Astrocyte (in vitro differentiated cells and primary cell): ENCODE data around the gene EFNB2. TPM values are rescaled to one million over a fixed set of nuclear protein-coding genes. Genes with fewer than 3 reads are reported as not detected.

ENCODE experiments used
- DNase-seq: peaks from one replicate; pipeline ENCODE4 v3.0.0-alpha.2; 2010; ENCODE audit warnings: low read depth
- FAIRE-seq: peaks from 2 replicates; lab custom pipeline; 2011; peaks lifted over from hg19 to GRCh38; lab: Jason Lieb, UNC
- H2AFZ ChIP-seq: 2 replicates; pipeline ENCODE4 v1.6.0; 2012; ENCODE audit warnings: low read depth, low read length, inconsistent platforms
- H3K27ac ChIP-seq: 2 replicates; pipeline ENCODE4 v1.5.1; 2011; ENCODE audit warnings: low read depth, low read length, inconsistent platforms
- H3K27me3 ChIP-seq: 2 replicates; pipeline ENCODE4 v1.6.0; 2011; ENCODE audit warnings: low read length, inconsistent platforms; ENCODE audit not compliant: insufficient read depth
- H3K36me3 ChIP-seq: 2 replicates; pipeline ENCODE4 v1.5.1; 2011; ENCODE audit warnings: low read length, inconsistent platforms; ENCODE audit not compliant: insufficient read depth
- H3K4me1 ChIP-seq: 2 replicates; pipeline ENCODE4 v1.5.1; 2011; ENCODE audit warnings: low read length, inconsistent platforms; ENCODE audit not compliant: insufficient read depth
- H3K4me2 ChIP-seq: 2 replicates; pipeline ENCODE4 v1.6.0; 2012; ENCODE audit warnings: low read length, inconsistent platforms
- H3K4me3 ChIP-seq: 2 replicates; pipeline ENCODE4 v1.5.1; 2011; ENCODE audit warnings: low read depth, mild to moderate bottlenecking, low read length, inconsistent platforms; ENCODE audit not compliant: insufficient read depth
- H3K79me2 ChIP-seq: 2 replicates; pipeline ENCODE4 v1.6.0; 2012; ENCODE audit warnings: mild to moderate bottlenecking, low read length, inconsistent platforms; ENCODE audit not compliant: insufficient read depth
- H3K9ac ChIP-seq: 2 replicates; pipeline ENCODE4 v1.6.0; 2012; ENCODE audit warnings: mild to moderate bottlenecking, low read length, inconsistent platforms
- H3K9me3 ChIP-seq: 2 replicates; pipeline ENCODE4 v1.5.1; 2012; ENCODE audit warnings: low read depth, mild to moderate bottlenecking, low read length, inconsistent platforms; ENCODE audit not compliant: insufficient read depth
- H4K20me1 ChIP-seq: 2 replicates; pipeline ENCODE4 v1.6.0; 2012; ENCODE audit warnings: low read length, inconsistent platforms; ENCODE audit not compliant: insufficient read depth
- H3K27ac Mint-ChIP-seq: one replicate; pipeline ENCODE4 v1.8.0; 2021; ENCODE audit warnings: mild to moderate bottlenecking, mixed read lengths; ENCODE audit not compliant: unreplicated experiment
- H3K27me3 Mint-ChIP-seq: one replicate; pipeline ENCODE4 v1.8.0; 2021; ENCODE audit warnings: low read depth, mixed read lengths; ENCODE audit not compliant: unreplicated experiment
- H3K36me3 Mint-ChIP-seq: one replicate; pipeline ENCODE4 v1.8.0; 2021; ENCODE audit warnings: low read depth, mixed read lengths; ENCODE audit not compliant: unreplicated experiment
- H3K4me1 Mint-ChIP-seq: one replicate; pipeline ENCODE4 v1.8.0; 2021; ENCODE audit warnings: low read depth, mixed read lengths; ENCODE audit not compliant: unreplicated experiment
- H3K4me3 Mint-ChIP-seq: one replicate; pipeline ENCODE4 v1.8.0; 2021; ENCODE audit warnings: mild to moderate bottlenecking, moderate library complexity, mixed read lengths; ENCODE audit not compliant: unreplicated experiment
- H3K9me3 Mint-ChIP-seq: one replicate; pipeline ENCODE4 v1.8.0; 2021; ENCODE audit warnings: mild to moderate bottlenecking, mixed read lengths; ENCODE audit not compliant: unreplicated experiment
- CTCF ChIP-seq: IDR thresholded peaks from 2 replicates; pipeline ENCODE4 v1.5.1; 2011; ENCODE audit warnings: low read depth, mild to moderate bottlenecking, inconsistent platforms, low read length, moderate library complexity; ENCODE audit not compliant: insufficient read depth
- EZH2 ChIP-seq: IDR thresholded peaks from 2 replicates; pipeline ENCODE4 v1.6.1; 2012; ENCODE audit warnings: mild to moderate bottlenecking, low read length, inconsistent platforms; ENCODE audit not compliant: insufficient read depth
- total RNA-seq: library from RNA; stranded (reverse); gene quantifications from 2 replicates; pipeline ENCODE4 v1.2.1, GENCODE V29; 2021

EFNB2 gene
- total RNA-seq, 1 donor from 2014 or later = 93.2 TPM

GRCh38 chr13:106484537-106485193 is 50.8 kb downstream of the EFNB2 start:
- no peak for DNase-seq
- Histone ChIP-seq H3K9me3 (no peaks in the 10 kb centered on the region), H4K20me1 (no peaks in the 10 kb centered on the region), H2AFZ (no peak overlapping the region), H3K27ac (no peak overlapping the region), H3K79me2 (no peaks in the 10 kb centered on the region), H3K27me3 (no peaks in the 10 kb centered on the region), H3K36me3 (no peaks in the 10 kb centered on the region), H3K4me3 (no peak overlapping the region), H3K4me1 (no peaks in the 10 kb centered on the region), H3K9ac (no peak overlapping the region), H3K4me2 (no peak overlapping the region)
- Mint-ChIP-seq H3K9me3 (no peaks in the 10 kb centered on the region), H3K27me3 (no peaks in the 10 kb centered on the region), H3K4me3 (no peak overlapping the region), H3K27ac (no peak overlapping the region), H3K4me1 (peaks cover 6% of the 10 kb centered on the region), H3K36me3 (peaks cover 2% of the 10 kb centered on the region)
- TF ChIP-seq CTCF = no peak
- no peak for FAIRE-seq

DNA sequence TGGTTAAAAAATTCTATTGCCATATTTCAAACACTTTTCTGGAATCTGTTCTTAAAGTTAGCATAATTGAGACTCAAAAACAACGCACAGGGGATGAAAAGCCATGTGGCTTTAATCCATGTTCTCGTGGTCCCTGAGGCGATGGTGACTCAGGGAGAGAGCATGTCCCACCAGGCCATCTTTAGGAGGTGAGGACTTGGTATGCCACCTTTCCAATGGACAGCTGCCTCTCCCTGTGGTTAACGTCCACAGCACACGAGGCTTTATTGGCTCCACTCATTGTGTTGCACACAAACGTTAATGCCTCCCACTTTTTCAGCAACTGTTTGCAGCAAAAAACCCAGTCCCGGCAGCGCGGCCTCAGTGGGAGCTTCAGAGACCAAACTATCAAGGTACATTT is 51.4 kb downstream of the EFNB2 start:
- H3K27me3 ChIP-seq = no peaks in the 10 kb centered on the region
- H4K20me1 ChIP-seq = no peaks in the 10 kb centered on the region
- no peak for FAIRE-seq
- no peak overlapping the region for H3K27ac ChIP-seq
- H3K4me1 ChIP-seq = no peaks in the 10 kb centered on the region
- TF ChIP-seq EZH2 (no peak), CTCF (no peak)
- H3K79me2 ChIP-seq = no peaks in the 10 kb centered on the region
- Mint-ChIP-seq H3K27me3 (no peaks in the 10 kb centered on the region), H3K4me3 (no peak overlapping the region), H3K4me1 (peaks cover 6% of the 10 kb centered on the region), H3K27ac (no peak overlapping the region), H3K36me3 (peaks cover 2% of the 10 kb centered on the region), H3K9me3 (no peaks in the 10 kb centered on the region)
- no peak overlapping the region for H3K4me2 ChIP-seq
- no peaks in the 10 kb centered on the region for H3K36me3 ChIP-seq
- H3K9ac ChIP-seq = no peak overlapping the region
- H3K9me3 ChIP-seq = no peaks in the 10 kb centered on the region
- H2AFZ ChIP-seq = no peak overlapping the region
- H3K4me3 ChIP-seq = no peak overlapping the region
- no peak for DNase-seq

DNA sequence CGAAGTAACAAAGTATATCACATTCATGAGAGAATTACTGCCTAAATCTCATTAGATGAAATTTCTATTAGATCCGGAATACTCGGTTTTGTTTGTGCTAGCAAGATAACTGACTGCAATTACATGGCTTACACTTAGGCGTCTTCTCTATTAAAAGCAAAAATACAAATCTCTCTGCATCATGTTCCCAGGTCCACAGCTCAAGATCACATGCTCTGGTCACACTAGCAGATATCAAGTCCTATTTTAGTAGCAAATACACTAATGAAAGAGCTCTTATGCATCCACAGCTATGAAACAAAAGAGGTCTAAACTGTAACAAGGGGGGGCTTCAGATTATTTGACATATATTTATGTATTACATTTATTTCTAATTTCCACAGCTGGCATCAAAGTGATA is 53.5 kb downstream of the EFNB2 start:
- Histone ChIP-seq H3K36me3 (no peaks in the 10 kb centered on the region), H3K4me3 (no peak overlapping the region), H3K27me3 (no peaks in the 10 kb centered on the region), H3K4me1 (no peaks in the 10 kb centered on the region), H3K9ac (no peak overlapping the region), H3K27ac (no peak overlapping the region), H3K79me2 (no peaks in the 10 kb centered on the region), H2AFZ (no peak overlapping the region), H4K20me1 (no peaks in the 10 kb centered on the region), H3K9me3 (no peaks in the 10 kb centered on the region), H3K4me2 (no peak overlapping the region)
- no peak for TF ChIP-seq CTCF
- TF ChIP-seq EZH2 = no peak
- Mint-ChIP-seq H3K4me3 (no peak overlapping the region), H3K4me1 (peaks cover 4% of the 10 kb centered on the region), H3K36me3 (no peaks in the 10 kb centered on the region), H3K9me3 (no peaks in the 10 kb centered on the region), H3K27ac (no peak overlapping the region), H3K27me3 (no peaks in the 10 kb centered on the region)
- no peak for DNase-seq
- no peak for FAIRE-seq
